Spinal cord (tissue), 10 donors: ENCODE results near the gene RIMOC1. TPM values are rescaled to one million over a fixed set of nuclear protein-coding genes. Genes with fewer than 3 reads are reported as not detected.

ENCODE experiments used
- DNase-seq, 6 donors: peaks; one replicate each; pipeline versions ENCODE4 v3.0.0 to v3.0.0-alpha.2; 2013 to 2015; ENCODE audit warnings: low spot score in 6 of 6, low read depth in 4 of 6
- H3K27ac ChIP-seq: one replicate; pipeline ENCODE4 v1.5.1; 2013; ENCODE audit warnings: low read depth, low read length, control low read depth
- H3K27me3 ChIP-seq: one replicate; pipeline ENCODE4 v1.6.1; 2013; ENCODE audit warnings: low read length; ENCODE audit not compliant: control insufficient read depth, insufficient read depth
- H3K36me3 ChIP-seq: one replicate; pipeline ENCODE4 v1.6.1; 2013; ENCODE audit warnings: low read length; ENCODE audit not compliant: control insufficient read depth, insufficient read depth
- H3K4me1 ChIP-seq: one replicate; pipeline ENCODE4 v1.6.1; 2013; ENCODE audit warnings: low read length; ENCODE audit not compliant: control insufficient read depth, insufficient read depth
- H3K4me3 ChIP-seq: one replicate; pipeline ENCODE4 v1.5.1; 2013; ENCODE audit warnings: low read depth, low read length, control low read depth
- H3K9me3 ChIP-seq: one replicate; pipeline ENCODE4 v1.6.1; 2013; ENCODE audit warnings: low read length; ENCODE audit not compliant: control insufficient read depth, insufficient read depth
- WGBS: methylation state at CpG from one replicate; pipeline ENCODE4 v1.1.5; 2013; ENCODE audit warnings: missing lambda C conversion rate; ENCODE audit not compliant: insufficient coverage; 5-methylcytosine and 5-hydroxymethylcytosine counted together
- polyA plus RNA-seq, 2 donors: library from polyadenylated mRNA; unstranded; fragments of 120-200 nt; gene quantifications; one replicate each; pipeline ENCODE4 v1.2.1, GENCODE V29; 2013; ENCODE audit not compliant: insufficient read length in 2 of 2
- total RNA-seq, 2 donors: library from RNA; depleted of rRNA in 1 of 2; stranded (reverse); fragments of 120-200 nt in 1 of 2; fragments of >200 nt in 1 of 2; gene quantifications; one replicate each; pipeline versions ENCODE4 v1.2.3 to v1.2.4, GENCODE V29; 2013 to 2014
- donor health status: healthy.

The RIMOC1 gene
- total and polyA plus RNA-seq, 4 donors = 17.7 to 35.7 (median 30.6) TPM

DNA sequence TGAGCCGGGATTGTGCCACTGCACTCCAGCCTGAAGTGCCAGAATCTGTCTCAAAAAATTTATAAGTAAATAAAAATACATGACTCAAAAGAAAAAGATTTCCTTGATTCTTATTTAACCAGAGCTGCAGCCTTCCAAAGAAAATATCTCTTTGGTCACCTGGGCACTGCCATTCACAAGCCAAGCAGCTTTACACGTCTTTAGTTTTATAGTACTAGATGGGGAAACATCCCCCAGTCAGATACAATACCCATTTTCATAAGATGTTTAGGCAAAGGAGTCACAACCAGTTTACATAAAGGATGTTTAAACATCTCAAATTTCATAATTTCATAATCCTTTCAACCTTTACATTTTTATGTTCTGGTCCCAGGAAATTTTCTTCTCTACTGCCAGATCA lies 20.2 kb upstream of the RIMOC1 start:
- Histone ChIP-seq H3K9me3 (no peaks in the 10 kb centered on the region), H3K4me3 (no peak overlapping the region), H3K36me3 (no peaks in the 10 kb centered on the region), H3K4me1 (no peaks in the 10 kb centered on the region), H3K27ac (no peak overlapping the region), H3K27me3 (no peaks in the 10 kb centered on the region)
- no peak for DNase-seq
- no CpG with 5 or more reads among the region's 2 CpGs for WGBS

DNA sequence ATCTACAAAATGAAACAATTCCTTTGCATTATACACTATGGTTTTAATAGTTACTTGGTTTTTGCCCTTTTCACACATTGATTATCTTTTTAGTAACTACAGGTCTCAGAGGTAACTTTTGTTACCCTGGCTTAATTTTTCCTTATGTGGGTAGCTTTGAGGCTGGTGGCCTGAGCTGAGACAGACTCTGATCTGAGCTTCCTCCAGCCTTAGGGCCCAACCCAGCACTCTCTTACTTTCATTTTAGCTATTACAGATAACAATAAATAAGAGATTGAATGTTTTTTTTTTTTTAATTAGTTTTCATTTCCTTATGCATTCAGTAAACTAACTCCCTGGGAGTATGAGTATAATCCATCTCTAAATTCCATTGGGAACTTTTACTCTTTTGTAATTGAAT lies 18.9 kb upstream of the RIMOC1 start:
- no peak for DNase-seq
- no peak overlapping the region for H3K27ac ChIP-seq
- no peaks in the 10 kb centered on the region for H3K27me3 ChIP-seq
- no peaks in the 10 kb centered on the region for H3K9me3 ChIP-seq
- no peaks in the 10 kb centered on the region for H3K36me3 ChIP-seq
- no peaks in the 10 kb centered on the region for H3K4me1 ChIP-seq
- no peak overlapping the region for H3K4me3 ChIP-seq

DNA sequence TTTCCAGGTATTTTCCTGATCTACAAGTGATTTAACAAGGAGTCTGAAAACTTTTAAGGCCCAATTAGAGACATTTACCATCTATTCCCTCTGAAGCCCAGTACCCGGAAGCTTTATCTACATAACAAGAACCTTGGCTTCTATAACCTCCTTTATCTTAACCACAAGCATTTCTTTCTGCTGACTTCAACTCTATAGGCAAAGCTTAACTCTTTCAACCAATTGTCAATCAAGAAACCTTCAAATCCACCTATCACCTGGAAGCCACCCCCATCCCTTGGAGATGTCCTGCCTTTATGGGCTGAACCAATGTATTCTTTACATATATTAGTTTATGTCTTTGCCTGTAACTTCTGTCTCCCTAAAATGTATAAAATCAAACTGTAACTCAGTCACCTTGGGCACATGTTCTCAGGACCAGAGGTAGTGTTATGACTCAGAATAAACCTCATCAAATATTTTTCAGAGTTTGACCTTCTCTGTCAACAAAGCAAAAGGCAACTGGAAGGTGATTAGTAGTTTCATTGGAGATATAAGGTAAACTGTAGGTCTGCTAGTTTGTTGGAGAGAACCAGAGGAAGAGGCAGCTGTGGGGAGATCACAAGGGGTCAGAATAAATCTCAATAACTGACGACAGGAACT lies 13.0 kb upstream of the RIMOC1 start:
- no peaks in the 10 kb centered on the region for H3K4me1 ChIP-seq
- peaks cover 2% of the 10 kb centered on the region for H3K27me3 ChIP-seq
- no peak overlapping the region for H3K27ac ChIP-seq
- WGBS = 63% methylated on average over 2 of the region's 2 CpGs
- no peaks in the 10 kb centered on the region for H3K9me3 ChIP-seq
- no peaks in the 10 kb centered on the region for H3K36me3 ChIP-seq
- H3K4me3 ChIP-seq = no peak overlapping the region
- no peak for DNase-seq

DNA sequence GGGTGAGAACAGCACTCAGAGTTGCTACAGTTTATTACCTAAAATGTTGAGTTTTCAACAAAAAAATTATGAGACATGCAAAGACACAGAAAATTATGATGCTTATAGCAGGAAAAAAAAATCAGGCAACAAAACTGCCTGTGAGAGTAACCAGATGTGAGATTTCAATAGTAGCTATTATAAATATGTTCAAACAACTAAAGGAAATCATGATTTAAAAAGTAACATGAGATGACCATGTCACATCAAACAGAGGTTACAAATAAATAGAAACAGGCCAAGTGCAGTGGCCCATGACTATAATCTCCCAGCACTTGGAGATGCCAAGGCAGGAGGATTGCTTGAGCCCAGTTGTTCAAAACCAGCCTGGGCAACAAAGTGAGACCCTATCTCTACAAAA lies 12.1 kb upstream of the RIMOC1 start:
- H3K27ac ChIP-seq = no peak overlapping the region
- no peak overlapping the region for H3K4me3 ChIP-seq
- no peak for DNase-seq
- H3K27me3 ChIP-seq = peaks cover 8% of the 10 kb centered on the region
- H3K4me1 ChIP-seq = no peaks in the 10 kb centered on the region
- no peaks in the 10 kb centered on the region for H3K36me3 ChIP-seq
- no peaks in the 10 kb centered on the region for H3K9me3 ChIP-seq

DNA sequence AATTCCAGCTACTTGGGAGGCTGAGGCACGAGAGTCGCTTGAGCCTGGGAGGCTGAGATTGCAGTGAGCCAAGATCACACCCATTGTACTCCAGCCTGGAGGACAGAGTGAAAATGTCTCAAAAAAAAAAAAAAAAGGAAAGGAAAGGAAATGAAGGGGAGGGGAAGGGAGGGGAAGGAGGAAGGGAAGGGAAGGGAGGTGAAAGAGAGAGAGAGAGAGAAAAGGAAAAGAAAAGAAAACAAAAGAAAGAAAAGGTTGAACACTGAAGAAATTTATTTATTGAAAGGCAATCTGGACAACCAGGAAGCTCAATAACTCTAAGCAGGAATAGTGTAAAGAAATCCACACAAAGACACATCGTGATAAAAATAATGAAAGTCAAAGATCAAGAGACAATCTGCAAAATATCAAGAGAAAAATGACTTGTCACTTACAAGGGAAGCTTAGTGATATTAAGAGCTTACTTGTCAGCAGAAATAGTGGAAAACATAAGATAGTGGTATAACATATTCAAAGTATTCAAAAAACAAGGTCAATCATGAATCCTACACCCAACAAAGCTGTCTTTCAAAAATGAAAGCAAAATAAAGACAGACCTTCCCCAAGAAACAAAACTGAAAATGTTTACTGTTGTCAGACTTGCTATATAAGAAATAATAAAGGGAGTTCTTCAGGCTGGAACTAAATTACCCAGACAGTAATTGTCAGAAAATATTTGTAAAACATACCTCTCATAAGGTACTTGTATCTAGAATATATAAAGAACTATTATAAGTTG lies 10.9 kb upstream of the RIMOC1 start:
- H3K4me1 ChIP-seq = no peaks in the 10 kb centered on the region
- H3K9me3 ChIP-seq = no peaks in the 10 kb centered on the region
- no peak overlapping the region for H3K27ac ChIP-seq
- H3K36me3 ChIP-seq = no peaks in the 10 kb centered on the region
- DNase-seq = no peak
- H3K27me3 ChIP-seq = peaks cover 10% of the 10 kb centered on the region
- 100% methylated on average over 2 of the region's 3 CpGs for WGBS
- H3K4me3 ChIP-seq = no peak overlapping the region

DNA sequence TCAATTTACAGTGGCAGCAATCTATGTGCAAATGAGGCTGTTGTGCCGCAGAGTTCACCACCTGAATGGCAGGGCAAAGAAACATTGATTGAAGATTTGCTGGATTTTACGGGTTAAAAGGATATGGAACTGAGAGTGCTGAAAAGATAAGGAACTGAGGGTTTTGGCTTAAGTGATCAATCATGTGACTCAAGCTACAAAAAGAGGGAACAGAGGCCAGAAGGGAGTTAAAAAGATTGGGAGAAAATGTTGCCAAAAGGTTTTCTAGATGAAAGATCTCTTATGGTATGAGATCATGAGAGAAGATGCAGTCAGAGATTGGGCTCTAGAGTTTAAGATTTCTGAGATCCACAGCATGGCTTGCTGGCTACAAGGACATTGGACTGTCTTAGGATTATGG lies 7.9 kb upstream of the RIMOC1 start:
- 59% methylated on average over 2 of the region's 2 CpGs for WGBS
- H3K4me1 ChIP-seq = no peaks in the 10 kb centered on the region
- no peak for DNase-seq
- no peak overlapping the region for H3K4me3 ChIP-seq
- H3K27ac ChIP-seq = no peak overlapping the region
- no peaks in the 10 kb centered on the region for H3K9me3 ChIP-seq
- peaks cover 10% of the 10 kb centered on the region for H3K27me3 ChIP-seq
- H3K36me3 ChIP-seq = no peaks in the 10 kb centered on the region

DNA sequence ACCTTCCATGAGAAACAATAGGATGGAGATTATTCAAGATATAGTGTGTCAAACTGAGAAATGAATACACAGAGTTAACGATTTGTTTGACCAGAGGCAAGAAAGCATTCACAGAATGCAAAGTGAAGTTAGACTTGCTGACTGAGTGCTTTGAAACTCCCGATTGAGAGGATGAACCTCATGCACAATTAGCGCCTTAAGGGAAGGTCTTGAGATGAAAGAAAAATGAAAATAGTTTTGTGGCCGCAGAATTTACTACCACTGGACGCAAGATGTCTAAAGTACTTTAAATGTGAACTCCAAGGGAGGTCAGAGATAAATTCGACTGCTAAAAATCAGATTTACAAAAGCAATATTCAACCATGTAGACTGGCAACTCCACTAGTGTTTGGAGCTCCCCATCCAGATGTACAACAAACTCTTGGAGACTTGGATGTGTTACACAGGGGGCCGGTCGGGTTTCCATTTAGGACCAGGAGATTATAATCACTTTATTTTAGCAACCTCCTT lies 707 bp upstream of the RIMOC1 start:
- Histone ChIP-seq H3K9me3 (no peaks in the 10 kb centered on the region), H3K4me3 (peak overlapping the region; percentile 95), H3K4me1 (peaks cover 4% of the 10 kb centered on the region), H3K27ac (peak overlapping the region; percentile 96), H3K36me3 (no peaks in the 10 kb centered on the region), H3K27me3 (no peaks in the 10 kb centered on the region)
- WGBS = 41% methylated on average over 5 of the region's 8 CpGs
- peak in 1 of 6 donors; percentile 1 for DNase-seq

DNA sequence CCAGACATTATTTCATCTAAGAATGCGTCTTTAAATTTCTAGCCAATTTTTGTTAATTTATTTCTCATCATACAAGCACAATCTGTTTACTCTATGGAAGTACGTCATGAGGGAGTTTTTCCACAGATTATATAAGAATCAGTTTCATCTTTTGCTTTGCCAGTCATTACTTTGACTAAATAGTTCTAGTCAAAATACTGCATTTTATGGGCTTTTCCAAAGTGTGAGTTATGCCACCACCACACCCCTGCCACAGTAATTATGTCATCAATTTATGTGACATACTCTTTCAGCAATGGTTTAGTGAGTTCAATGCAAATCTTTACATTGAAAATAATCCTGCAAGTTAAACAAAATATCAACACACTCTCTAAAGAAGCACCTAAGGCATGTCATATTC lies 2.0 kb downstream of the RIMOC1 start:
- Histone ChIP-seq H3K9me3 (no peaks in the 10 kb centered on the region), H3K4me1 (peaks cover 4% of the 10 kb centered on the region), H3K27me3 (no peaks in the 10 kb centered on the region), H3K36me3 (no peaks in the 10 kb centered on the region), H3K27ac (no peak overlapping the region), H3K4me3 (no peak overlapping the region)
- no peak for DNase-seq
- no CpG with 5 or more reads among the region's 2 CpGs for WGBS

DNA sequence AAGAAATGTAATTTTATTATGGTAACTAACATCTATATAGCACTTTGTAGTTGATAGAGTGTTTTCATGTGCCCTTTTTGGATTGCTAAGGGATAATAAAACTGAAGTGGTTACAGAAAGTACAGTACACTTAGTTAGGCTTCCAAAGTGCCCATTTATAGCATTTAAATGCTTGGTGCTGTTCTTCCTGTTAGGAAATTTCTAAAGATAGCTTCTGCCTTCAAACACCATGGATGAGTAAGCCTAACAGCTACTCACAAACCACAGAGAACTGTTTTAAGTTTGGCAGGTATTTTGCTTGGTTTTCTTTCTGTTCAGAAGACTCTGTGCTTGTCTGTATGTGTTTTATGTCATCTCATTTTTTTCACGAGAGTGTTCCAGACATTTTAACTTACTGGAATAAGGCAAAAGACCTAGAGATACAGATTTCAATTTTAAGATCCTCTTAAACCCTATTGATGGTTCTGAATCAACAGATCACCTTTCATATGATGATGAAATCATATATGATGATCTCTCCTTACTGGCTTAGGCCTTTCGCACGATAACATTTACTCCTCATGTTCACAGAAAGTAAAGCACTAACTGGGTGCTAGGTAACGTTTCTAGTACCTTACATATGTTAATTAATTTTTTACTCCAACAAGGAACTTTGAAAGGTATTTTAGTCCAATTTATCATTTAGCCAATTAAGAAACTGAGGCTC lies 4.4 kb downstream of the RIMOC1 start:
- DNase-seq = no peak
- Histone ChIP-seq H3K4me3 (no peak overlapping the region), H3K9me3 (no peaks in the 10 kb centered on the region), H3K27ac (no peak overlapping the region), H3K27me3 (no peaks in the 10 kb centered on the region), H3K36me3 (no peaks in the 10 kb centered on the region), H3K4me1 (peaks cover 4% of the 10 kb centered on the region)
- WGBS = no CpG with 5 or more reads among the region's 4 CpGs
